SK-N-SH (cell line): ENCODE measurements around the gene BRINP2. TPM values are rescaled to one million over a fixed set of nuclear protein-coding genes. Genes with fewer than 3 reads are reported as not detected.

ENCODE experiments used
- CTCF ChIA-PET: fragments of 300-600, 350-600 bp; formaldehyde crosslinking; extraction: SDS; loops from one replicate; lab custom pipeline; 2021; lab: Yijun Ruan, JAX
- POLR2A ChIA-PET: fragments of 350-600 bp; sonication (Branson Sonifier 250); formaldehyde crosslinking; extraction: SDS; loops from one replicate; lab custom pipeline; 2020; ENCODE audit warnings: antibody characterized with exemption, inconsistent platforms; lab: Yijun Ruan, JAX
- DNase-seq: peaks from one replicate; pipeline ENCODE4 v3.0.0; 2012
- H2AFZ ChIP-seq: fragments of 200-600 bp; sonication (generic); 2 replicates; pipeline ENCODE4 v1.8.1; 2016; ENCODE audit warnings: antibody characterized with exemption, mild to moderate bottlenecking, low read depth
- H3F3A ChIP-seq: fragments of 200-600 bp; sonication (generic); replicated peaks from 2 replicates; pipeline ENCODE3; 2016; ENCODE audit warnings: antibody characterized with exemption, mild to moderate bottlenecking; ENCODE audit not compliant: insufficient read depth
- H3K27ac ChIP-seq, 2 experiments: fragments of 200-500 bp in 1 of 2; fragments of 200-600 bp in 1 of 2; sonication (Bioruptor generic) in 1 of 2; sonication (generic), shearing (Covaris generic) in 1 of 2; 2 replicates each; pipeline versions ENCODE4 v1.5.1 to v1.6.1; 2014 to 2016; ENCODE audit warnings: low read depth in 2 of 2, inconsistent platforms in 1 of 2, low read length in 1 of 2, mild to moderate bottlenecking in 1 of 2, mixed read lengths in 1 of 2
- H3K27me3 ChIP-seq: fragments of 200-600 bp; sonication (generic), shearing (Covaris generic); 2 replicates; pipeline ENCODE4 v1.6.1; 2016; ENCODE audit warnings: mixed run types; ENCODE audit not compliant: insufficient read depth
- H3K36me3 ChIP-seq, 2 experiments: fragments of 200-500 bp in 1 of 2; fragments of 200-600 bp in 1 of 2; sonication (Bioruptor generic) in 1 of 2; sonication (generic) in 1 of 2; replicated peaks in 1 of 2; 2 replicates each; pipeline versions ENCODE3 to v1.5.1; 2014 to 2016; ENCODE audit warnings: low read length in 1 of 2, mild to moderate bottlenecking in 1 of 2; ENCODE audit not compliant: insufficient read depth in 2 of 2, control insufficient read depth in 1 of 2
- H3K4me1 ChIP-seq, 2 experiments: fragments of 200-500 bp in 1 of 2; fragments of 200-600 bp in 1 of 2; sonication (Bioruptor generic) in 1 of 2; sonication (generic), shearing (Covaris generic) in 1 of 2; 2 replicates each; pipeline versions ENCODE4 v1.5.1 to v1.6.1; 2014 to 2016; ENCODE audit warnings: low read depth in 1 of 2, low read length in 1 of 2, mixed run types in 1 of 2; ENCODE audit not compliant: insufficient read depth in 2 of 2, control insufficient read depth in 1 of 2
- H3K4me2 ChIP-seq: fragments of 200-600 bp; sonication (generic), shearing (Covaris generic); 2 replicates; pipeline ENCODE4 v1.6.1; 2017; ENCODE audit warnings: mixed run types
- H3K4me3 ChIP-seq, 2 experiments: fragments of 200-500 bp in 1 of 2; fragments of 200-600 bp in 1 of 2; sonication (Bioruptor generic) in 1 of 2; sonication (generic), shearing (Covaris generic) in 1 of 2; 2 replicates each; pipeline versions ENCODE4 v1.5.1 to v1.8.1; 2014 to 2016; ENCODE audit warnings: low read depth in 2 of 2, inconsistent platforms in 1 of 2, low read length in 1 of 2, mild to moderate bottlenecking in 1 of 2, mixed read lengths in 1 of 2, moderate library complexity in 1 of 2
- H3K79me2 ChIP-seq: fragments of 200-600 bp; sonication (generic); 2 replicates; pipeline ENCODE4 v1.8.1; 2017; ENCODE audit warnings: mild to moderate bottlenecking; ENCODE audit not compliant: insufficient read depth
- H3K9ac ChIP-seq: fragments of 200-600 bp; sonication (generic); 2 replicates; pipeline ENCODE4 v1.6.1; 2017; ENCODE audit warnings: mixed run types
- H3K9me2 ChIP-seq: fragments of 200-600 bp; sonication (generic); 2 replicates; pipeline ENCODE4 v1.6.1; 2017; ENCODE audit warnings: mixed run types
- H3K9me3 ChIP-seq: fragments of 200-600 bp; sonication (generic); 2 replicates; pipeline ENCODE4 v1.6.1; 2017; ENCODE audit warnings: mixed run types, mild to moderate bottlenecking, moderate library complexity
- H4K20me1 ChIP-seq: fragments of 200-600 bp; sonication (generic); 2 replicates; pipeline ENCODE4 v1.6.1; 2017; ENCODE audit warnings: mild to moderate bottlenecking, mixed run types; ENCODE audit not compliant: insufficient read depth
- CHD2 ChIP-seq: fragments of 150-350 bp; IDR thresholded peaks from 2 replicates; pipeline ENCODE4 v1.6.1; 2018; ENCODE audit warnings: low read length; ENCODE audit not compliant: partially characterized antibody
- FOXJ3 ChIP-seq: sonication (generic); formaldehyde crosslinking; IDR thresholded peaks from 2 replicates; pipeline ENCODE4 v1.5.1; 2020; ENCODE audit warnings: mild to moderate bottlenecking, missing genetic modification reagents
- GABPA ChIP-seq: IDR thresholded peaks from 2 replicates; pipeline ENCODE4 v1.4.0; 2012; ENCODE audit warnings: low read depth, mild to moderate bottlenecking
- GATA2 ChIP-seq: sonication (generic); formaldehyde crosslinking; IDR thresholded peaks from 2 replicates; pipeline ENCODE4 v1.5.0; 2020; ENCODE audit warnings: mild to moderate bottlenecking, missing genetic modification reagents
- NFIC ChIP-seq: IDR thresholded peaks from 2 replicates; pipeline ENCODE4 v1.4.0; 2012; ENCODE audit warnings: borderline replicate concordance
- NRF1 ChIP-seq: IDR thresholded peaks from 2 replicates; pipeline ENCODE4 v1.6.1; 2012; ENCODE audit warnings: low read depth, mild to moderate bottlenecking, low read length
- RAD21 ChIP-seq: IDR thresholded peaks from 2 replicates; pipeline ENCODE4 v1.6.1; 2012; ENCODE audit warnings: mild to moderate bottlenecking, low read length
- SIN3A ChIP-seq: IDR thresholded peaks from 2 replicates; pipeline ENCODE4 v1.6.1; 2012; ENCODE audit warnings: low read depth, mild to moderate bottlenecking, low read length, moderate library complexity, borderline replicate concordance
- TAF1 ChIP-seq: IDR thresholded peaks from 2 replicates; pipeline ENCODE4 v1.6.1; 2012; ENCODE audit warnings: low read depth, mild to moderate bottlenecking, low read length, moderate library complexity, borderline replicate concordance
- TCF12 ChIP-seq: IDR thresholded peaks from 2 replicates; pipeline ENCODE4 v1.4.0; 2012
- TEAD4 ChIP-seq: IDR thresholded peaks from 2 replicates; pipeline ENCODE4 v1.4.0; 2012; ENCODE audit warnings: mild to moderate bottlenecking, borderline replicate concordance; ENCODE audit not compliant: insufficient read depth
- WGBS: methylation state at CpG from one replicate; pipeline ENCODE4 v1.1.6; 2017; ENCODE audit warnings: low lambda C conversion rate; 5-methylcytosine and 5-hydroxymethylcytosine counted together
- polyA plus RNA-seq, 3 experiments: library from polyadenylated mRNA; depleted of rRNA; stranded (reverse); fragments of >200 nt; gene quantifications; 2 replicates each; pipeline ENCODE4 v1.2.3, GENCODE V29; 2012
- TF ChIP-seq, protein P1 (sequence below): IDR thresholded peaks from 2 replicates; pipeline ENCODE4 v1.4.0; 2012; ENCODE audit warnings: low read depth, borderline replicate concordance
- TF ChIP-seq, protein P2 (sequence below): fragments of 150-350 bp; IDR thresholded peaks from 2 replicates; pipeline ENCODE4 v1.6.1; 2017; ENCODE audit warnings: antibody characterized with exemption, low read length, low read depth, borderline replicate concordance
- TF ChIP-seq, protein P3 (sequence below): fragments of 150-350 bp; IDR thresholded peaks from 2 replicates; pipeline ENCODE4 v1.6.1; 2016; ENCODE audit warnings: mild to moderate bottlenecking, low read depth, low read length
- TF ChIP-seq, protein P4 (sequence below): IDR thresholded peaks from 2 replicates; pipeline ENCODE4; 2012

The BRINP2 gene
- polyA plus RNA-seq, 1 of the 3 experiments (the other 2 are of a cell fraction), result 0.12 TPM

DNA sequence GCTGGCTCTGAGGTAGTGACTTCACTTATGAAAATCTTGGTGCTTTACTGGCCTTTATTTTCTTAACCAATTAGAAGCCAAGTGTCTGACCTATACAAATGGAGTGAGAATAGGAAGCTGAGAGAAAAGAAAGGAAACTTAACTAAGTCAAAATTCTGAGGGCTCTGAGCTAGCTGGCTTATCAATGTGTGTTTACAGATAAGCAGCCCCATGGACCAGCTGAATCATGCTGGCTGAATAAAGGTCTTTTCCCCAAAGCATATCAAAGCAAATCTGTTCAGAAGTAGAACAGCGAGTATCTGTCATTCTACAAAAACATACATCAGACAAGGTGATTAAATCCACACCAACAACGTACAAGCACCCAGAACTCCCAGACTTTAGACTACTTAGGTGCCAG lies 117.2 kb downstream of the BRINP2 start:
- TF ChIP-seq NFIC (no peak), FOXJ3 (no peak), GATA2 (CRISPR knock-in tag) (no peak), CHD2 (no peak)
- TF ChIP-seq, protein P1, sequence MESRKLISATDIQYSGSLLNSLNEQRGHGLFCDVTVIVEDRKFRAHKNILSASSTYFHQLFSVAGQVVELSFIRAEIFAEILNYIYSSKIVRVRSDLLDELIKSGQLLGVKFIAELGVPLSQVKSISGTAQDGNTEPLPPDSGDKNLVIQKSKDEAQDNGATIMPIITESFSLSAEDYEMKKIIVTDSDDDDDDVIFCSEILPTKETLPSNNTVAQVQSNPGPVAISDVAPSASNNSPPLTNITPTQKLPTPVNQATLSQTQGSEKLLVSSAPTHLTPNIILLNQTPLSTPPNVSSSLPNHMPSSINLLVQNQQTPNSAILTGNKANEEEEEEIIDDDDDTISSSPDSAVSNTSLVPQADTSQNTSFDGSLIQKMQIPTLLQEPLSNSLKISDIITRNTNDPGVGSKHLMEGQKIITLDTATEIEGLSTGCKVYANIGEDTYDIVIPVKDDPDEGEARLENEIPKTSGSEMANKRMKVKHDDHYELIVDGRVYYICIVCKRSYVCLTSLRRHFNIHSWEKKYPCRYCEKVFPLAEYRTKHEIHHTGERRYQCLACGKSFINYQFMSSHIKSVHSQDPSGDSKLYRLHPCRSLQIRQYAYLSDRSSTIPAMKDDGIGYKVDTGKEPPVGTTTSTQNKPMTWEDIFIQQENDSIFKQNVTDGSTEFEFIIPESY, result no peak
- TF ChIP-seq, protein P2, sequence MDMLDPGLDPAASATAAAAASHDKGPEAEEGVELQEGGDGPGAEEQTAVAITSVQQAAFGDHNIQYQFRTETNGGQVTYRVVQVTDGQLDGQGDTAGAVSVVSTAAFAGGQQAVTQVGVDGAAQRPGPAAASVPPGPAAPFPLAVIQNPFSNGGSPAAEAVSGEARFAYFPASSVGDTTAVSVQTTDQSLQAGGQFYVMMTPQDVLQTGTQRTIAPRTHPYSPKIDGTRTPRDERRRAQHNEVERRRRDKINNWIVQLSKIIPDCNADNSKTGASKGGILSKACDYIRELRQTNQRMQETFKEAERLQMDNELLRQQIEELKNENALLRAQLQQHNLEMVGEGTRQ, result no peak
- no peaks in the 10 kb centered on the region for H3K36me3 ChIP-seq
- H3K9ac ChIP-seq, result no peak overlapping the region
- H3K27me3 ChIP-seq, result no peaks in the 10 kb centered on the region
- no peak overlapping the region for H3K4me2 ChIP-seq
- H2AFZ ChIP-seq, result no peak overlapping the region
- CTCF ChIA-PET, result no interaction called here
- no peaks in the 10 kb centered on the region for H3K79me2 ChIP-seq
- H3K27ac ChIP-seq, result no peak overlapping the region
- no peaks in the 10 kb centered on the region for H3K9me2 ChIP-seq
- 15% methylated on average over 2 of the region's 2 CpGs for WGBS
- H4K20me1 ChIP-seq, result no peaks in the 10 kb centered on the region
- DNase-seq, result no peak
- H3K4me1 ChIP-seq, result peaks cover 0 to 4% of the 10 kb centered on the region in 2 experiments; a peak in 2 of 4 replicates
- no peak overlapping the region for H3K4me3 ChIP-seq
- POLR2A ChIA-PET, result no interaction called here
- H3K9me3 ChIP-seq, result no peaks in the 10 kb centered on the region
- no peaks in the 10 kb centered on the region for H3F3A ChIP-seq

DNA sequence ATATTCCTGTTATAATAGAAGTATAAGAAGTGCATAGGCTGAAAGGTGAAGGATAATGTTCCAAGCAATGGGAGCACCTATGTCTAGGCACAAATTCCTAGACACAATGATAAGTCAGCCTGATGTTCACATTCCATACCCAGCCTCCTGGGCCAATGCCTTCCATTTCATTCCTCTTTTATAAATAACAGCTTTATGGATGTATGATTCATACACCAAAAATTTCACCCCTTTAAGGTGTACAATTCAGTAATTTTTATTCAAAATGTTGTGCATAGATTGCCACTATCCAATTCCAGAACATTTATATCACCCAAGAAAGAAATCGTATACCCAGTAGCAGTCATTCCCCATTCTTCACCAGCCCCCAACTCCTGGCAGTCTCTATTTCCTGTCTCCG lies 118.8 kb downstream of the BRINP2 start:
- CTCF ChIA-PET, result no interaction called here
- H3K9ac ChIP-seq, result no peak overlapping the region
- H3K4me3 ChIP-seq, result no peak overlapping the region
- WGBS, result 28% methylated on average over 2 of the region's 2 CpGs
- H3K9me3 ChIP-seq, result no peaks in the 10 kb centered on the region
- POLR2A ChIA-PET, result no interaction called here
- H3K36me3 ChIP-seq, result no peaks in the 10 kb centered on the region
- H3K9me2 ChIP-seq, result no peaks in the 10 kb centered on the region
- H3K4me1 ChIP-seq, result peaks cover 0 to 4% of the 10 kb centered on the region in 2 experiments; a peak in 2 of 4 replicates
- H3K79me2 ChIP-seq, result no peaks in the 10 kb centered on the region
- no peaks in the 10 kb centered on the region for H3K27me3 ChIP-seq
- no peak overlapping the region for H2AFZ ChIP-seq
- no peak overlapping the region for H3K4me2 ChIP-seq
- no peak overlapping the region for H3K27ac ChIP-seq
- TF ChIP-seq TEAD4 (no peak), NRF1 (no peak), RAD21 (no peak), TCF12 (no peak), TAF1 (no peak), SIN3A (no peak), CHD2 (no peak), GABPA (no peak), NFIC (no peak)
- TF ChIP-seq, protein P3, sequence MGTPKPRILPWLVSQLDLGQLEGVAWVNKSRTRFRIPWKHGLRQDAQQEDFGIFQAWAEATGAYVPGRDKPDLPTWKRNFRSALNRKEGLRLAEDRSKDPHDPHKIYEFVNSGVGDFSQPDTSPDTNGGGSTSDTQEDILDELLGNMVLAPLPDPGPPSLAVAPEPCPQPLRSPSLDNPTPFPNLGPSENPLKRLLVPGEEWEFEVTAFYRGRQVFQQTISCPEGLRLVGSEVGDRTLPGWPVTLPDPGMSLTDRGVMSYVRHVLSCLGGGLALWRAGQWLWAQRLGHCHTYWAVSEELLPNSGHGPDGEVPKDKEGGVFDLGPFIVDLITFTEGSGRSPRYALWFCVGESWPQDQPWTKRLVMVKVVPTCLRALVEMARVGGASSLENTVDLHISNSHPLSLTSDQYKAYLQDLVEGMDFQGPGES, result no peak
- TF ChIP-seq, protein P4, sequence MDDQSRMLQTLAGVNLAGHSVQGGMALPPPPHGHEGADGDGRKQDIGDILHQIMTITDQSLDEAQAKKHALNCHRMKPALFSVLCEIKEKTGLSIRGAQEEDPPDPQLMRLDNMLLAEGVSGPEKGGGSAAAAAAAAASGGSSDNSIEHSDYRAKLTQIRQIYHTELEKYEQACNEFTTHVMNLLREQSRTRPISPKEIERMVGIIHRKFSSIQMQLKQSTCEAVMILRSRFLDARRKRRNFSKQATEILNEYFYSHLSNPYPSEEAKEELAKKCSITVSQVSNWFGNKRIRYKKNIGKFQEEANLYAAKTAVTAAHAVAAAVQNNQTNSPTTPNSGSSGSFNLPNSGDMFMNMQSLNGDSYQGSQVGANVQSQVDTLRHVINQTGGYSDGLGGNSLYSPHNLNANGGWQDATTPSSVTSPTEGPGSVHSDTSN, result no peak
- TF ChIP-seq, protein P2, result no peak
- TF ChIP-seq, protein P1, result no peak
- DNase-seq, result no peak
- H4K20me1 ChIP-seq, result no peaks in the 10 kb centered on the region
- no peaks in the 10 kb centered on the region for H3F3A ChIP-seq
